Measurements from ENCODE around the gene HLA-DOB. TPM values are rescaled to one million over a fixed set of nuclear protein-coding genes. Genes with fewer than 3 reads are reported as not detected.

Gene HLA-DOB
- total and polyA plus RNA-seq, 2 of the 13 experiments (the other 11 are each of a cell fraction or from before 2014, with no cell fraction given): not detected

GRCh38 chr6:32847004-32847403 lies 30.2 kb upstream of the HLA-DOB start:
- ATAC-seq (no peak), FAIRE-seq (no peak), DNase-seq (ENCODE audit: low spot score) (no peak)
- CTCF ChIA-PET (ENCODE audit: low intra/inter-chr PET ratio, low total read pairs): no interaction called here
- Histone ChIP-seq H3K79me2 (ENCODE audit: insufficient read depth, low read length) (no peaks in the 10 kb centered on the region), H3K9ac (ENCODE audit: insufficient read depth, low read depth, low read length) (no peak overlapping the region), H4K20me1 (ENCODE audit: insufficient read depth, low read length) (no peaks in the 10 kb centered on the region), H3K4me1 (ENCODE audit: insufficient read depth, low read length) (peaks cover 19% of the 10 kb centered on the region), H2AFZ (ENCODE audit: low read length) (no peak overlapping the region), H3K36me3 (replicated peaks in 1 of 2; ENCODE audit: control insufficient read depth in 1 of 2, insufficient read depth in 2 of 2, low read length in 2 of 2) (peaks cover 1 to 6% of the 10 kb centered on the region in 2 experiments; a peak in 2 of 5 replicates), H3K27ac (ENCODE audit: extremely low read length, insufficient read depth, low read length) (no peak overlapping the region), H3K9me3 (ENCODE audit: low read length) (no peaks in the 10 kb centered on the region), H3K4me3 (replicated peaks in 1 of 3; ENCODE audit: insufficient read depth in 1 of 3, low read depth in 2 of 3, low read length in 3 of 3) (no peak overlapping the region), H3K4me2 (ENCODE audit: low read depth, low read length) (no peak overlapping the region), H3K27me3 (ENCODE audit: control insufficient read depth in 1 of 2, insufficient read depth in 2 of 2, low read length in 2 of 2) (no peaks in the 10 kb centered on the region; a peak in 1 of 5 replicates)
- in situ Hi-C loops (cut with HindIII; ENCODE audit: extremely low pct_ligation_motif_present, low pct_unique_long_range_greater_than_20kb) (no loop called here), intact Hi-C loops (cut with micrococcal nuclease; ENCODE audit: unreplicated experiment) (no loop called here)
- POLR2A ChIA-PET: no interaction called here
- BruUV-seq (replicated peaks): no TSS peak
- WGBS (ENCODE audit: low lambda C conversion rate): 90% methylated on average over 10 of the region's 10 CpGs
- no peak for TF ChIP-seq ZNF615 (CRISPR knock-in tag; IDR thresholded peaks at IDR 0.05; ENCODE audit: borderline replicate concordance)
- TF ChIP-seq RFXANK (CRISPR knock-in tag; IDR thresholded peaks at IDR 0.05): no peak
- no peak for TF ChIP-seq ZNF7 (CRISPR knock-in tag; IDR thresholded peaks at IDR 0.05)
- TF ChIP-seq ZHX2 (IDR thresholded peaks at IDR 0.05; ENCODE audit: low read depth): no peak
- TF ChIP-seq ZHX2 (CRISPR knock-in tag; IDR thresholded peaks at IDR 0.05; ENCODE audit: borderline replicate concordance): no peak
- TF ChIP-seq CSRNP2 (CRISPR knock-in tag; conservative IDR thresholded peaks at IDR 0.05; ENCODE audit: low read depth): no peak
- no peak for TF ChIP-seq KLF16 (CRISPR knock-in tag; IDR thresholded peaks at IDR 0.05)
- no peak for TF ChIP-seq ZNF557 (CRISPR knock-in tag; IDR thresholded peaks at IDR 0.05)
- no peak for TF ChIP-seq ZNF263 (CRISPR knock-in tag; IDR thresholded peaks at IDR 0.05)
- TF ChIP-seq AKAP8 (CRISPR knock-in tag; IDR thresholded peaks at IDR 0.05): no peak
- no peak for TF ChIP-seq SALL1 (CRISPR knock-in tag; IDR thresholded peaks at IDR 0.05)

All from HepG2 (cell line).